ENCODE data around the gene FHAD1. TPM values are rescaled to one million over a fixed set of nuclear protein-coding genes. Genes with fewer than 3 reads are reported as not detected.
"Not testable (repeated sequence)": the region's sequence is repeated elsewhere in the genome, so short reads cannot be mapped to it uniquely, and the experiment has no call there.

Gene FHAD1
- polyA plus RNA-seq, 5 donors, result 1.5 to 4.5 (median 3.8) TPM

- DNase-seq, result not testable (repeated sequence)
These were observed 187.7 kb downstream of the FHAD1 start for GRCh38 chr1:15434739-15435138.

- DNase-seq, result no peak
These were observed 188.4 kb downstream of the FHAD1 start for GRCh38 chr1:15435239-15436077.

- DNase-seq, result no peak
These were observed 189.9 kb downstream of the FHAD1 start for GRCh38 chr1:15436881-15437442.

- no peak for DNase-seq
These were observed 192.3 kb downstream of the FHAD1 start for GRCh38 chr1:15439325-15439724.

- DNase-seq, result no peak
These were observed 193.3 kb downstream of the FHAD1 start for GRCh38 chr1:15440357-15440756.

- no peak for DNase-seq
These were observed 194.2 kb downstream of the FHAD1 start for GRCh38 chr1:15441247-15441646.

GRCh38 chr1:15442119-15442518 is 195.1 kb downstream of the FHAD1 start:
- no peak for DNase-seq

- DNase-seq, result no peak
These were observed 195.7 kb downstream of the FHAD1 start for GRCh38 chr1:15442759-15443158.

GRCh38 chr1:15443281-15443680 is 196.3 kb downstream of the FHAD1 start:
- no peak for DNase-seq

GRCh38 chr1:15444468-15445389 is 197.7 kb downstream of the FHAD1 start:
- DNase-seq, result no peak

- DNase-seq, result no peak
These were observed 198.5 kb downstream of the FHAD1 start for GRCh38 chr1:15445390-15446122.

GRCh38 chr1:15446212-15446611 is 199.2 kb downstream of the FHAD1 start:
- no peak for DNase-seq

Other genes with a start within 250 kb of the FHAD1 start
- gene TMEM51, start 93.5 kb upstream of the FHAD1 start, polyA plus RNA-seq (ENCODE audit: insufficient read depth in 1 of 5, insufficient read length in 5 of 5, low replicate concordance in 1 of 5), result 10 to 100 TPM; 11.7 to 18.6 (median 13.1) TPM
- 10 to 100 TPM; 10.5 to 26.9 (median 13.7) TPM for gene EFHD2, start 162.7 kb downstream of the FHAD1 start, polyA plus RNA-seq (ENCODE audit: insufficient read depth in 1 of 5, insufficient read length in 5 of 5, low replicate concordance in 1 of 5)
- under 1 TPM; 0.07 to 0.22 (median 0.14) TPM for gene CTRC, start 191.2 kb downstream of the FHAD1 start, polyA plus RNA-seq (ENCODE audit: insufficient read depth in 1 of 5, insufficient read length in 5 of 5, low replicate concordance in 1 of 5)
- gene CELA2A, start 209.5 kb downstream of the FHAD1 start, polyA plus RNA-seq (ENCODE audit: insufficient read depth in 1 of 5, insufficient read length in 5 of 5, low replicate concordance in 1 of 5), result under 1 TPM in 3 of 5 donors, not detected in 2; 0.24 to 0.46 (median 0.30) TPM
- gene CELA2B, start 228.9 kb downstream of the FHAD1 start, polyA plus RNA-seq (ENCODE audit: insufficient read depth in 1 of 5, insufficient read length in 5 of 5, low replicate concordance in 1 of 5), result under 1 TPM; 0.31 to 1.00 (median 0.77) TPM